ENCODE results near the gene ZBTB5.

Gene ZBTB5

GRCh38 chr9:37422289-37423104 lies 42.8 kb downstream of the ZBTB5 start, which contains the start of gene GRHPR:
TSS of gene GRHPR (plus strand) at chr9:37422696. CDS start at chr9:37422751, 55 bp downstream.
- peak; percentile 92 for DNase-seq

- DNase-seq, result no peak
Observed at GRCh38 chr9:37421914-37422288, 43.3 kb downstream of the ZBTB5 start.

GRCh38 chr9:37420271-37421215 lies 44.7 kb downstream of the ZBTB5 start:
- no peak for DNase-seq

- DNase-seq, result no peak
Observed at GRCh38 chr9:37419204-37419603, 46.0 kb downstream of the ZBTB5 start.

GRCh38 chr9:37417857-37418618 lies 47.2 kb downstream of the ZBTB5 start:
- no peak for DNase-seq

GRCh38 chr9:37417252-37417803 lies 47.9 kb downstream of the ZBTB5 start:
- no peak for DNase-seq

GRCh38 chr9:37415011-37415719 lies 50.1 kb downstream of the ZBTB5 start:
- DNase-seq, result peak; percentile 75

- no peak for DNase-seq
Observed at GRCh38 chr9:37414503-37414943, 50.7 kb downstream of the ZBTB5 start.

- DNase-seq, result no peak
Observed at GRCh38 chr9:37413311-37413710, 51.9 kb downstream of the ZBTB5 start.

- no peak for DNase-seq
Observed at GRCh38 chr9:37412431-37413151, 52.7 kb downstream of the ZBTB5 start.

GRCh38 chr9:37410969-37411785 lies 54.1 kb downstream of the ZBTB5 start:
- no peak for DNase-seq

- DNase-seq, result no peak
Observed at GRCh38 chr9:37410354-37410861, 54.8 kb downstream of the ZBTB5 start.

GRCh38 chr9:37408933-37409710 lies 56.1 kb downstream of the ZBTB5 start:
- peak; percentile 49 for DNase-seq

- DNase-seq, result no peak
Observed at GRCh38 chr9:37407468-37407867, 57.8 kb downstream of the ZBTB5 start.

- no peak for DNase-seq
Observed at GRCh38 chr9:37406603-37407401, 58.4 kb downstream of the ZBTB5 start.

- DNase-seq, result no peak
Observed at GRCh38 chr9:37405764-37406380, 59.4 kb downstream of the ZBTB5 start.

GRCh38 chr9:37405350-37405749 lies 59.9 kb downstream of the ZBTB5 start:
- DNase-seq, result no peak

- DNase-seq, result no peak
Observed at GRCh38 chr9:37404590-37404989, 60.7 kb downstream of the ZBTB5 start.
